Activated gamma-delta T cell treated with anti-CD3 and anti-CD28 coated beads, Interleukin-2, amount 50 U/mL, for 16 hours (primary cell): Measurements from ENCODE around the gene TCOF1.

Source experiments
- DNase-seq: peaks from one replicate; pipeline ENCODE4 v3.0.0-alpha.2; 2020; ENCODE audit warnings: low read depth

TCOF1 gene

DNA sequence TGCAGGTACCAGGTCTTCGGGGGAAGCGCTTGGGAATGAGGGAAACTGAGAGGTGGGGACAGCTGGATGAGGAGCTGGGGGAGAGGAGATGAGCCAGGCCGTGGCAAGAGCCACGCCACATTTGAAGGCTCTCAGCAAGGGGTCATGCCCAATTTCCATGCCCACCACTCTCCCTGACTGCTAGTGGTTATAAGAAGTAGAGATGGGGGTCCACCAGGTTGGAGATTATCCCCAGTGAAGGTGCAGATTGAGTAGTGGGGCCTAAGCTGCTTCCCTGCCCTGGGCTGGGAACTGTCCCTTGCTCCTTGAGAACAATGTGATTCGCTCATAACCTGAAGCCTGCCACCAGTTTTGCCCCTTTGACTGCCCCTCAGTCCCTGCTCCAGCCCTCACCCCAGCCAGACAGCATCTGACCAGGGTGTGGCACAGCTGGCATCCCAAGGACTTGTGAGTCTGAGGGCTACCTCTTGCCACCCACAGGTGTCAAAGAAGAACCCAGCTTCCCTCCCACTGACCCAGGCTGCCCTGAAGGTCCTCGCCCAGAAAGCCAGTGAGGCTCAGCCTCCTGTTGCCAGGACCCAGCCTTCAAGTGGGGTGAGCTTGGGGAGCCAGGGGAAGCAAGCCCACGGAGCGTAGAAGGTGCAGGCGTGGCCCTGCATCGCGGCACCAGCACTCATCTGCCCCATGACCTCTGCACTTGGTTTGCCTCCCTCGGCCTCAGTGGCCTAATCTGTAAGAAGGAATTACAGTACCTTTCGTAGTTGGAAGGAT, 33.8 kb downstream of the TCOF1 start:
- no peak for DNase-seq

DNA sequence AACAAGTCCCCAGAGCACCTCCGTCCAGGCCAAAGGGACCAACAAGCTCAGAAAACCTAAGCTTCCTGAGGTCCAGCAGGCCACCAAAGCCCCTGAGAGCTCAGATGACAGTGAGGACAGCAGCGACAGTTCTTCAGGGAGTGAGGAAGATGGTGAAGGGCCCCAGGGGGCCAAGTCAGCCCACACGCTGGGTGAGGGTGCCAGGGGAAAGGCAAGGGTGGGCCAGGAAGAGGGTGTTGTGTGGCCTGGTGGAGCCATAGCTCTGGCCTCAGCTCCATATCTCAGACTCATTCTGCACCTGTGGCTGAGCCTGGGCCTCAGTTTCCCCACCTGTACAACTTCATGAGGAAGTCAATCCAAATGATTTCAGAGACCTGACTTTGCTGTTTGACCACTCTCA, 34.5 kb downstream of the TCOF1 start:
- DNase-seq = no peak

GRCh38 chr5:150392680-150393079, 35.2 kb downstream of the TCOF1 start:
- DNase-seq = no peak

GRCh38 chr5:150393096-150393645, 35.7 kb downstream of the TCOF1 start:
- DNase-seq = no peak

GRCh38 chr5:150394131-150394530, 36.6 kb downstream of the TCOF1 start:
- no peak for DNase-seq

GRCh38 chr5:150394912-150395687, 37.6 kb downstream of the TCOF1 start:
- DNase-seq = no peak

DNA sequence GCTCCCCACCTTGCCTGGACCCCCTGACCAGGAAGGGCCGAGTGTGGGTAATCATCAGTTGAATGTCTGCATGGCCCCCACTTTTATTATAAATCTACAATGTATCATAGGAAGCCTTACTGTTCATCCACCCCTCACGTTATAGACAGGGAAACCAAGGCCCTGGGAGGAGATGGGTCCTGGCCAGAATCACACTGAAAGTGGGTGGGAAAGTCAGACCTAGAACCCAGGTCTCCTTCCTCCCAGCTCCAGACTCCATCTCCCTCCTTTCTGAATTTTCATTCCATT, 38.1 kb downstream of the TCOF1 start:
- DNase-seq = no peak

DNA sequence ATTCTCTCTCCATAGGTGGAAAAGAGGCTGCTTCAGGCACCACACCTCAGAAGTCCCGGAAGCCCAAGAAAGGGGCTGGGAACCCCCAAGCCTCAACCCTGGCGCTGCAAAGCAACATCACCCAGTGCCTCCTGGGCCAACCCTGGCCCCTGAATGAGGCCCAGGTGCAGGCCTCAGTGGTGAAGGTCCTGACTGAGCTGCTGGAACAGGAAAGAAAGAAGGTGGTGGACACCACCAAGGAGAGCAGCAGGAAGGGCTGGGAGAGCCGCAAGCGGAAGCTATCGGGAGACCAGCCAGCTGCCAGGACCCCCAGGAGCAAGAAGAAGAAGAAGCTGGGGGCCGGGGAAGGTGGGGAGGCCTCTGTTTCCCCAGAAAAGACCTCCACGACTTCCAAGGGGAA, 38.8 kb downstream of the TCOF1 start:
- no peak for DNase-seq

GRCh38 chr5:150397146-150397781, 39.8 kb downstream of the TCOF1 start:
- DNase-seq = no peak

DNA sequence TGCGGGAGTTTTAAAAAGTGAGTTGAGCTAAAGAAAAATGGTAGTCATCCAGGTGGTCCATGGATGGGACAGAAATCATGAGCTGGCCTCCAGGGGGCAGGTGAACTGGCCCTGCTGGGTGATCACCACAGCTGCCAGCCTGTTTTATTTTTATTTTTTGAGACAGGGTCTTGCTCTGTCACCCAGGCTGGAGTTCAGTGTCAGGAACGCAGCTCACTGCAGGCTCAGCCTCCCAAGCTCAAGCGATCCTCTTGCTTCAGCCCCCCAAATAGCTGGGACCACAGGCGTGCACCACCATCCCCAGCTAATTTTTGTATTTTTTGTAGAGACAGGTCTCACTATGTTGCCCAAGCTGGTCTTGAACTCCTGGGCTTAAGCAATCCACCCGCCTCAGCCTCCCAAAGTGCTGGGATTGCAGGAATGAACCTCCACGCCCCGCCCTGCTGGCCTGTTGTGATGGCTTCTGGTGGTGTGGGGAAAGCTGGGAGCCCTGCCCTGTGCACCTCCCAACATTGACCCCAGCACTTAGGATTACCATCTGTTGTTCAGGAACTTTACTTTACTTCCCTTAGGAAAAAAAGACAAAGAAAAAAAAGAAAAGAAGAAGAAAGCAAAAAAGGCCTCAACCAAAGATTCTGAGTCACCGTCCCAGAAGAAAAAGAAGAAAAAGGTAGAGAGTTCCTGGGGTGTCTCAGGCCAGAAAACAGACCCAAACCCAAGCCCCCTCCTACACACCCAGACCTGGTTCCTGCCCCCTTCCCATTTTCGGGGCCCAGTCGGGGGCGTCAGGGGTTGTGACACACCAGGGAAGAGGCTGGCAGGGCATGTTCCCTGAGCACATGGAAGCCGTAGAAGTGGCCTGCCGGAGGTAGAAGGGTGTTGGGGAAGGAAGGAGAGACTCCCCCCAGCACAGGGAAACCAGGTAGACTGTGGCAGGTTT, 40.6 kb downstream of the TCOF1 start:
- no peak for DNase-seq

GRCh38 chr5:150398722-150399523, 41.4 kb downstream of the TCOF1 start:
- no peak for DNase-seq

GRCh38 chr5:150399524-150400211, 42.2 kb downstream of the TCOF1 start:
- DNase-seq = no peak

DNA sequence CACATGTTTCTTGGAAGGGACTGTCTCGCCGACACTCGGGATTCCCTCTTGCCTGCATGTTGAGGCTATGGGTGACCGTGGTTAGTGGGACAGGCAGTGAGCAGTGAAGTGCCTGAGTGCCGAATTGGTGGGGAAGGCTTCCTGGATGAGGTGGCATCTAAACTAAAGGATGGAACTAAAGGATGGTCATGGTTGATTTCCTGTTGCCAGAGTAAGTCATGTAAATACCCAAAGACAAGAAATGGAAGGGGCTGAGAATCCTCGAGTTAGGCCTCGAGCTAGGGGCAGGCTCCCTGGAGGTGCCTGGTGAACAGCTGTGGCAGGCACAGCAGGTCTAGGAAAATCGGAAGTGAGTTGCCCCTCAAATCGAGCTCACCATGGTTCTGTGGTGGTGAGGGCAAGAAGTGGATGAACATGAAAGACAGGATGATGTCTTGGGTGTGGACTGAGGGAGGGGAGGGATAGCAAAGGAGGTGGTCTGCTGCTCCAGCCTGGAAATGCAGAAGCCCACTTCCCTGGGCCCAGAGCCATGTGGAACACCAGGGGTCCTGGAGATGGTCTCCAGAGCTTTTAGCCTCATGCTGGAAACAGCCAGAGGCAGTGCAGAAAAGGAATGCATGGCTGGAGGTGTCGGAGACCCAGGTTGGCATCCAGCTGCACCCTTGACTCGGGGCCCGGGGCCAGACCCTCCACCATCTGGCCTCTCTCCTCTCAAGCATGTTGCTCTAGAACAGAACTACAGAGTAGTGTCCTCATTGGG, 43.0 kb downstream of the TCOF1 start:
- no peak for DNase-seq

- no peak for DNase-seq
Observed at GRCh38 chr5:150401076-150401375, 43.5 kb downstream of the TCOF1 start.

DNA sequence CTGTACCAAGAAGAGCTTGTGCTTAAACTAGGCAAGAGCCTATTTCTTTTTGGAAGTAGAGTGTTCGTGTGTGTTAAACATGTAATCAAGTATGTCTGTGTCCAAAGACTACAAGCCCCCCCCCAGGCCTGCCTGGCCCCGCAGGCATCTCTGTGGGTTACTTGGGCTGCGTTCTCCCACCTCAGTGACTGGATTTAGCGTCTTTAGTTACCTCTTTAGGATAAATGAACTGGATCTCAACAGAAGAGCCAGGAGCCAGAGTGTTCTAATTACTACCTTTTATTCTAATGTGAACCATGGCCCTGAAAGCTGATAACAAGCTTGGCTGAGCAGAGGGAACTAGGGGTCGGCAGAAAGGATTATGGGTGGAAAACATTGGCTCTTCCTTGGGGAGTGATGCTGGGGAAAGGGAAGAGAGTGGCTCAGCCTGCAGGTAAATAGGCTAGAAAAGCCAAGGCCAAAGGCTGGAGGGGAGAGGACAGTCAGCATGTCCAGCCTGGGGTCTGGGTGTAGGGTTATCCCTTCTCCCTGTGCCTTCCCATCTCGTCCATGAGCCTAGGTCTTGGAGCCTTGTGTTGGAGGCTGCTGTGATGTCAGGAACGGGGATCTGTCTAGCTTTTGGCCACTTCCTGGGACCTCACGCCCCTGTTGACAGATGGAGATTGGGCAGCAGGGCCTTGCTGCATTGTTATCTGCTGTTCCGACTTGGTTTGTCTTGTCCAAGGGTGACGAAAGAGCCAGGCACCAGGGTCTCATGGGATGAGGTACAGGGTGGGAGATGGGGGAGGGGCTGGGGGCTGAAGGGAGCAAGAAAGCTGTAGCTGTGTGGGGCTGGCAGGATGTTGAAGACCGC, 44.1 kb downstream of the TCOF1 start:
- DNase-seq = no peak

DNA sequence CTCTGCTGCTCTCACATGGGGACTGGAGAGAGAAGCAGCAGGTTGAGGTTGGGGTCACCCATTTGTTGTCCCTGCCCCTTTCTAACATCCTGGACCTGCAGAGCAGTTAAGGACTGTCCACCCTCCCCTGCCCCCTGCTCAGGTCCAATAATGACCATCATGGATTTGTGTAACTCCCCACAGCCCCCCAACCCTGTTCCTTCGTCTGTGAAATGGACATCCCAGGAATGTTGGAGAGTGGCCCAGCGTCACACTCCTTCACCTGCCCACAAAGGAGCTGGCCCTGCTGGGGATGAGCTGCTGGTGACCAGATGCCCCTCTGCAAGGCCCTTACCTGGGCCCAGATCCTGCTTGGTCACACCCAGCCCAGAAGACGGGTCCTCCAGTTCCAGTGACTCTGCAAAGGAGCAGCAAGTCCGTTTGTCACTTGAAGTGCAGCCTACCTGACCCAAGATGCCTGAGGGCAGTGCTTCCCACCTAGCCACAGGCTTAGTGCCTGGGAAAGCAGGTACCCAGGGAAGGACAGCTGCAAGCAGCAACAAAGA, 44.8 kb downstream of the TCOF1 start:
- no peak for DNase-seq

DNA sequence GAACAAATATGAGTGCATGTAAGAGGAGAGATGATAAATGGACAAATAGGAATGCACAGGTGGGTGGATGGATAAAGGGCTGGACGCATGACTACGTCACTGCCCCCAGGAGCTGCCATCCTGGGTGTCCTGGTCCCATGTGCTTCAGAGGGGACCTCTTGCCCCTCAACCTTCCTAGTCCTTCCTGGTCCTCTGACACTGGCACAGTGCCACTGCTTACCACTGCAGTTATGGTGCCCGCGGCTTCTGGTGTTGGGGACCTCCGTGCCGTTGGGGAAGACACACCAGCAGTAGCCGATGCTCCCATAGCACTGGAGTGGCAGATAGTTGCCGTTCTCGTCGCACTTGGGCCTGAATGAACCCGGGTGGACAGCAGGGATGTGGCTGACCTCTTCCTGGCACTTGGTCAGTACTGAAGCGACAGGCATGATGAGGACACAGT, 45.4 kb downstream of the TCOF1 start:
- no peak for DNase-seq

DNA sequence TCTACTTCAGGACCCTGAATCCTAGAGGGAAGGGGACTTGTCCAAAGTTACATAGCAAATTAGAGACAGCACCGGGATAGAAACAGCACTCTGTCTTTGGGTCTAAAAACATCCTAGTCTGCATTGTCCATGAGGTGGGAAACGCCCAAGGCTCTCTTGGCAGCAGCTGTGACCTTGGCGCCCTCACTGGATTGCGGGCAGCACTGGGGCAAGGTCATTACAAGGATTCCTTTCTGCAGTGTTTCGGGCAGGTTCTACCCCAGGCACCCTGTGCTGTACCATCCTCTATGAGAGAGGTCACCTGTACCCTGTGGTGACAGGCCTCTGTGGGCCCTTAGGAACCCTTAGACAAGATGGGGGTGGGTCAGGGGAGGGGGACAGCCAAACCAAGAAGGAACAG, 46.6 kb downstream of the TCOF1 start:
- no peak for DNase-seq

DNA sequence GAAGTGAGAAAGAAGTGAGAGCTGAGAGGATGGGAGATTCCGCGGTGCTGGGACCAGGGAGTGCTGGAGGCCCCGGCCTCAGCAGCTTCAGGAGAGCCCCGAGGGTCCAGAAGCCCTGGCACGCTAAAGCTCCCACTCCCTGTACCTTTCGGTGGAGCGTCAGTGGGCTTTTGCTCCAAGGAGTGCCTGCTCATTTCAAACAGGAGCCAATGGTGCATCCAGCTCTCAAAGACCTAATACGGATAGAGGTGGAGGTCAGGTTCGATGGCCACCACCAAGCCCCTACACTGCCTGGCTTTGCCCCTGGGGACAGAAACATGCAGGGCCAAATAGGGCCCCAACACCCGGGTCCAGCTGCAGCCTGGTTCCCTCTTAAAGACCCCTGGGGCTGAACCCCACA, 47.0 kb downstream of the TCOF1 start:
- DNase-seq = no peak
